ENCODE measurements around the gene FURIN. TPM values are rescaled to one million over a fixed set of nuclear protein-coding genes. Genes with fewer than 3 reads are reported as not detected.

Gene FURIN
- total RNA-seq, 4 donors from 2014 or later = 61.6 to 120 (median 100) TPM

GRCh38 chr15:90857883-90858443 is 10.4 kb upstream of the FURIN start:
- H3K9me3 ChIP-seq = no peaks in the 10 kb centered on the region
- no peaks in the 10 kb centered on the region for H3K27me3 ChIP-seq
- H3K4me1 ChIP-seq = peaks cover 9% of the 10 kb centered on the region
- no peak for TF ChIP-seq POLR2A (IDR thresholded peaks at IDR 0.05)
- no peak for TF ChIP-seq EP300 (IDR thresholded peaks at IDR 0.05)
- no peak for TF ChIP-seq POLR2AphosphoS5 (IDR thresholded peaks at IDR 0.05)
- TF ChIP-seq CTCF (IDR thresholded peaks at IDR 0.05) = no peak
- H3K4me3 ChIP-seq = no peak overlapping the region
- WGBS = 93% methylated on average over 8 of the region's 8 CpGs
- H3K27ac ChIP-seq = no peak overlapping the region
- DNase-seq (ENCODE audit: low spot score in 2 of 2) = no peak
- no peaks in the 10 kb centered on the region for H3K36me3 ChIP-seq

- H3K9me3 ChIP-seq = no peaks in the 10 kb centered on the region
- H3K4me3 ChIP-seq = no peak overlapping the region
- H3K27me3 ChIP-seq = no peaks in the 10 kb centered on the region
- TF ChIP-seq POLR2AphosphoS5 (IDR thresholded peaks at IDR 0.05) (no peak), EP300 (IDR thresholded peaks at IDR 0.05) (no peak), CTCF (IDR thresholded peaks at IDR 0.05) (no peak), POLR2A (IDR thresholded peaks at IDR 0.05) (no peak)
- H3K27ac ChIP-seq = no peak overlapping the region
- no peak for DNase-seq (ENCODE audit: low spot score in 2 of 2)
- peaks cover 18% of the 10 kb centered on the region for H3K4me1 ChIP-seq
- H3K36me3 ChIP-seq = no peaks in the 10 kb centered on the region
- 69% methylated on average over 10 of the region's 10 CpGs for WGBS
Measured at GRCh38 chr15:90859234-90860131, 8.9 kb upstream of the FURIN start.

- 83% methylated on average over 7 of the region's 7 CpGs for WGBS
- TF ChIP-seq CTCF (IDR thresholded peaks at IDR 0.05) (no peak), POLR2AphosphoS5 (IDR thresholded peaks at IDR 0.05) (no peak), POLR2A (IDR thresholded peaks at IDR 0.05) (no peak), EP300 (IDR thresholded peaks at IDR 0.05) (no peak)
- H3K9me3 ChIP-seq = no peaks in the 10 kb centered on the region
- DNase-seq (ENCODE audit: low spot score in 2 of 2) = no peak
- H3K27me3 ChIP-seq = no peaks in the 10 kb centered on the region
- H3K4me3 ChIP-seq = no peak overlapping the region
- no peaks in the 10 kb centered on the region for H3K36me3 ChIP-seq
- H3K4me1 ChIP-seq = peaks cover 18% of the 10 kb centered on the region
- H3K27ac ChIP-seq = no peak overlapping the region
Measured at GRCh38 chr15:90860450-90860849, 7.9 kb upstream of the FURIN start.

- DNase-seq (ENCODE audit: low spot score in 2 of 2) = no peak
- TF ChIP-seq POLR2A (IDR thresholded peaks at IDR 0.05) = no peak
- no peak for TF ChIP-seq CTCF (IDR thresholded peaks at IDR 0.05)
- TF ChIP-seq POLR2AphosphoS5 (IDR thresholded peaks at IDR 0.05) = no peak
- no peak for TF ChIP-seq EP300 (IDR thresholded peaks at IDR 0.05)
- H3K27ac ChIP-seq = no peak overlapping the region
- H3K4me1 ChIP-seq = peaks cover 18% of the 10 kb centered on the region
- 86% methylated on average over 14 of the region's 14 CpGs for WGBS
- H3K27me3 ChIP-seq = no peaks in the 10 kb centered on the region
- H3K9me3 ChIP-seq = no peaks in the 10 kb centered on the region
- H3K36me3 ChIP-seq = no peaks in the 10 kb centered on the region
- H3K4me3 ChIP-seq = no peak overlapping the region
Measured at GRCh38 chr15:90860942-90861675, 7.3 kb upstream of the FURIN start.

- no peak for DNase-seq (ENCODE audit: low spot score in 2 of 2)
- 88% methylated on average over 6 of the region's 6 CpGs for WGBS
- Histone ChIP-seq H3K4me1 (peaks cover 27% of the 10 kb centered on the region), H3K9me3 (no peaks in the 10 kb centered on the region), H3K36me3 (no peaks in the 10 kb centered on the region), H3K4me3 (no peak overlapping the region), H3K27ac (no peak overlapping the region), H3K27me3 (no peaks in the 10 kb centered on the region)
- TF ChIP-seq POLR2A (IDR thresholded peaks at IDR 0.05) (no peak), EP300 (IDR thresholded peaks at IDR 0.05) (no peak), CTCF (IDR thresholded peaks at IDR 0.05) (no peak), POLR2AphosphoS5 (IDR thresholded peaks at IDR 0.05) (no peak)
Measured at GRCh38 chr15:90862487-90862886, 5.9 kb upstream of the FURIN start.
